ENCODE data around the gene DXO.
"Not testable (repeated sequence)": the region's sequence is repeated elsewhere in the genome, so short reads cannot be mapped to it uniquely, and the experiment has no call there.

Gene DXO

DNA sequence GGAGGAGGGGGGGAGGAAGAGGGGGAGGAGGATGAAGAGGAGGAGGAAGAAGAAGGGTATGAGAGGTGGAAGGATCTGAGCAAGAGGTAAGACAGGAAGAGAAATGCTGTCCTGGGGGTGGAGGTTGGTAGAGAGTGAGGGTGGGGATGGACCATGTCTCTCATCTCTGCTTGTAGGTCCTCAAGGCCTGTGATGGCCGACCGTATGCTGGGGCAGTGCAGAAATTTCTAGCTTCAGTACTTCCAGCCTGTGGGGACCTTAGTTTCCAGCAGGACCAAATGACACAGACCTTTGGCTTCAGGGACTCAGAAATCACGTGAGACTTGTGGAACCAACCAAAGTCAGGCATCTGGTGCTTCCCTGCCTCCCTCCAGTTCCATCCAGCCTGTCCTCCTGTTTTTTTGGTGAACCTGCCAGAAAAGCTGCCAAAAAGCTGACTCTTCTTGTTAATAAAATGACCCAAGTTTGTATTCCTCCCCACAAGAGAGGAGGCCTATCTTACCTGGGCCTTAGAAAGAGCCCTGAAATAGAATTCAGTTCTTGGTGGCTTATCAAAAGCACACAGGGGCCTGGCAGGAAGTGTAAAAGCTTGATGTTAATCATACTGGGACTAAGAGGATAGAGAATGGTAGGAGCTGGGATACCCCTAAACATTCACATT is 7.4 kb upstream of the DXO start:
- no peak for DNase-seq

GRCh38 chr6:31978831-31979230 is 6.9 kb upstream of the DXO start:
- no peak for DNase-seq

DNA sequence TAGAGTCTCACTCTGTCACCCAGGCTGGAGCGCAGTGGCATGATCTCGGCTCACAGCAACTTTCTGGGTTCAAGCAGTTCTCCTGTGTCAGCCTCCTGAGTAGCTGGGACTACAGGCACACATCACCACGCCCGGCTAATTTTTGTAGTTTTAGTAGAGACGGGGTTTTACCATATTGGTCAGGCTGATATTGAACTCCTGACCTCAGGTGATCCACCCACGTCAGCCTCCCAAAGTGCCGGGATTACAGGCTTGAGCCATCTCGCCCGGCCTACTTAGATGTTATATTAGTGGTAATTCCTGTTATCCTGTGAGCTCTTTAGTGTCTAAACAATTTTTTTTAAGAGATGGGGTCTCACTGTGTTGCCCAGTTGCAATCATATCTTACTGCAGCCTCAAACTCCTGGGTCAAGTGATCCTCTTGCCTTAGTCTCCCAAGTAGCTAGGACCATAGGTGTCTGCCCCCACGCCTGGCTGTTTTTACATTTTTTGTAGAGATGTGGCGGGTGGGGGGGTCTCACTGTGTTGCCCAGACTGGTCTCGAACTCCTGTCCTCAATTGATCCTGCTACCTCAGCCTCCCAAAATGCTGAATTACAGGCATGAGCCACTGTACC is 6.0 kb upstream of the DXO start:
- no peak for DNase-seq

- not testable (repeated sequence) for DNase-seq
Observed at GRCh38 chr6:31976065-31976464, 4.1 kb upstream of the DXO start.

GRCh38 chr6:31972709-31973350 is 892 bp upstream of the DXO start:
- no peak for DNase-seq

GRCh38 chr6:31971279-31971992 is 502 bp downstream of the DXO start:
- no peak for DNase-seq

- peak in 1 of 2 experiments; percentile 12 for DNase-seq
Observed at GRCh38 chr6:31970604-31971271, 1.2 kb downstream of the DXO start.

- DNase-seq, result no peak
Observed at GRCh38 chr6:31969712-31970603, 2.0 kb downstream of the DXO start.

DNA sequence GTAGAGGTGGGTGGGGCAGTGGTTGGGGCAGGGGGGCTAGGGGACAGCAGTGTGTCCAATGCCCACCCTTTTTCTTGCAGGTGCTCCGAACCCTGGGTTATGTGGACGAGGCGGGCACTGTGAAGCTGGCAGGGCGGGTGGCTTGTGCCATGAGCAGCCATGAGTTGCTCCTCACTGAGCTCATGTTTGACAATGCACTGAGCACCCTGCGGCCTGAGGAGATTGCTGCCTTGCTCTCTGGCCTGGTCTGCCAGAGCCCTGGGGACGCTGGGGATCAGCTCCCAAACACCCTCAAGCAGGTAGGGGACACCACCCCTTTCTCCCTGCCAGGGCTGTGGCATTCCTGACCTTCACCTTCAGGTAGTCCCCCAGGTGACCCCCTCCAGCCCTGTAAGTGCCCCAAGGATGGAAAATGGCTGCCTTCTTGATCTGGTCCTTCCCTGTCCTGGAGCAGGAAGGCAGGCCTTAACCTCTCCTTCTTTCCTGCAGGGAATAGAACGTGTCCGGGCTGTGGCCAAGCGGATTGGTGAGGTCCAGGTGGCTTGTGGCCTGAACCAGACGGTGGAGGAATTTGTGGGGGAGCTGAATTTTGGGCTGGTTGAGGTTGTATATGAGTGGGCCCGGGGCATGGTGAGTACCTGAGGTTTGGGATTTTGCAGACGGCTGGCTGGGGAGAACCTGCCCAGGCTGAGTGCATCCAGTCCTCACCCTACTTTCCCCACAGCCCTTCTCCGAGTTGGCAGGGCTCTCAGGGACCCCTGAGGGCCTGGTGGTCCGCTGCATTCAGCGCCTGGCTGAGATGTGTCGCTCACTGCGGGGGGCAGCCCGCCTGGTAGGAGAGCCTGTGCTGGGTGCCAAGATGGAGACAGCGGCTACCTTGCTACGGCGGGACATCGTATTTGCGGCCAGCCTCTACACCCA is 2.9 kb downstream of the DXO start:
- DNase-seq, result no peak

DNA sequence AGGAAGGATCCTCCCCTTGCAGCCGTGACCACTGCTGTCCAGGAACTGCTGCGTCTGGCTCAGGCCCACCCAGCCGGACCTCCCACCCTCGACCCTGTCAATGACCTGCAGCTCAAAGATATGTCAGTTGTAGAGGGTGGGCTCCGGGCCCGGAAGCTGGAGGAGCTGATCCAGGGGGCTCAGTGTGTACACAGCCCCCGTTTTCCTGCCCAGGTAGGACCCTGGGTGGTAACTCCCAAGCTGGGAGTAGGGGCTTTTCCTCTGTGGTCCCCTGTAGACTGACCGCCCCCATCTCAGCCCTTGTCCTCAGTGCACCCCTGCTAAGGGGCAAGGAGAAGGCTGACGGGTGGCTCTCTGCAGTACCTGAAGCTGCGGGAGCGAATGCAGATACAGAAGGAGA is 3.6 kb downstream of the DXO start:
- no peak for DNase-seq

- DNase-seq, result no peak
Observed at GRCh38 chr6:31967926-31968320, 4.0 kb downstream of the DXO start.

- DNase-seq, result no peak
Observed at GRCh38 chr6:31966997-31967925, 4.7 kb downstream of the DXO start.

GRCh38 chr6:31966506-31966905 is 5.4 kb downstream of the DXO start:
- no peak for DNase-seq

DNA sequence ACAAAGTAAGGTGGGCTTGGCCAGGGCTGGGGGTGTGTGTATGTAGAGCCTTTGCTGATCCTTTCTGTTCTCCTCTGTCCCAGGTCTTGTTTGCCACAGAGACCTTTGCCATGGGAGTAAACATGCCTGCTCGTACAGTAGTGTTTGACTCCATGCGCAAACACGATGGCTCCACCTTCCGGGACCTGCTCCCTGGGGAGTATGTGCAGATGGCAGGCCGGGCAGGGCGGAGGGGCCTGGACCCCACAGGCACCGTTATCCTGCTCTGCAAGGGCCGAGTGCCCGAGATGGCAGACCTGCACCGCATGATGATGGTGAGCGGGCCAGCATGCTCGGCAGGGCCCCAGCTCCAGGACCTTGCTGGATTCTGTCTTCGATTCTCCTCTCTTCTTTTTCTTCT is 6.2 kb downstream of the DXO start:
- no peak for DNase-seq

DNA sequence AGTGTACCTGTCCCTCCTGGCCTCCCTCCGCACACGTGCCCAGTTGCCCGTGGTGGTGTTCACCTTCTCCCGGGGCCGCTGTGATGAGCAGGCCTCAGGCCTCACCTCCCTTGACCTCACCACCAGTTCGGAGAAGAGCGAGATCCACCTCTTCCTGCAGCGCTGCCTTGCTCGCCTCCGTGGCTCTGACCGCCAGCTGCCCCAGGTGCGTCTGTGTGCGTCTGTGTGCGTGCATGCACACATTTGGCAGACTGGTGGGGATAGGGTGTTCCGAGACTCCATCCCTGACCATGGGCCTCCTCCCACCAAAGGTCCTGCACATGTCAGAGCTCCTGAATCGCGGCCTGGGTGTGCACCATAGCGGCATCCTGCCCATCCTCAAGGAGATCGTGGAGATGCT is 8.0 kb downstream of the DXO start:
- no peak for DNase-seq

DNA sequence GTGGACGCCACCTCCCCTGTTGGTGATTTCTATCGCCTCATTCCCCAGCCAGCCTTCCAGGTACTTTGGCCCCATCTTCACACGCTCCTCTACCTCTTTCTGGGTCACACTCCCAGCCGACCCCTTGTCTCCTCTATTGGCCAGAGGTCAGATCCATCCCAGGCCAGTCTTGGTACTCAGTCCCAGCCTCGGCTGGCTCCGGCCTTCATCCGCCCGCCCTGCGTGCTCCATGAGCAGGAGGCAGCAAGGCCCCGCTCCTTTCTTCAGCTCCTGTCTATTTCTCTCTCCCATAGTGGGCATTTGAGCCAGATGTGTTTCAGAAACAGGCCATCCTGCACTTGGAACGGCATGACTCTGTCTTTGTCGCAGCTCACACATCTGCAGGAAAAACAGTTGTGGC is 10.3 kb downstream of the DXO start:
- DNase-seq, result no peak

DNA sequence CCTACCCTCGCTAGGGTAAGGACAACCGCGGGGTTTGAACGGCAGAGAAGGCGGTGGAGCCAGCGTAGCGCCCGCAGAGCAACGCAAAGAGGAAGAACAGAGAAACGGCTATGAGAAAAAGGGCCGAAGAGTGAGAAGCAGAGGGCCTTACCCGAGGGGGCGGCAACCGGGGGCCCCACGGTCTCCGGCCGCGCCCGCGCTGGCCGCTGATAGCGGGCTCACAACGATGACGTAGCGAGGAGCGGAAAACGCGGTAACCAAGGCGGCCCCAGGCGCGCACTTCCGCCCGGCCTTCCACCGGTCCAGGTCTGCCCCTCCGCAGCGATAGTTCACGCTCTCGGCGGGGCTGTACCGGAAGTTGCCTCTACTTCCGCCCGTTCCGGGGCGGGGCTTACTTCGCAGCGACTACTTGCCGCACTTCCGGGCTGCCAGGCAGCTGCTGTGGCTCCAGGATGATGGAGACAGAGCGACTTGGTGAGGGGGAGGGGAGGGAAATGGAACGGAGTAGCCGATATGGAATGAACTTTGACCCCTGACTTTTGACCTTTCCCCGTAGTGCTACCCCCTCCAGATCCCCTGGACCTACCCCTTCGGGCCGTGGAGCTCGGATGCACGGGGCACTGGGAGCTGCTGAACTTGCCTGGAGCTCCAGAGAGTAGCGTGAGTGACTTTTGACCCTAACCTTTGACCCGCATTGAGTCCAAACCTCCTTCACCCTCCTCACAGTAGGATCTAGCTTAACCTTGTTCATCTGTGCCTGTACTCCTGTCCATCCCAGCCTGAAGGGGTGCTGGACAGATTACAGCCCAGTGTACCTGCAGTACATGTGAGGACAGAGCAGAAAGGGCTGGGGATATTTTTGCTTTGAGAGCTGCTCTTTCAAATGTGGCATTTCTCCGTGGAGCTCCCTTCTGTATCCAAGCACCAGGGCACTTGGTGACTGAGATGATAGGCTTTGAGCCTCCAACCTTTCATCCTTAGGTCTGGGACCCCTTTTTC is 12.9 kb downstream of the DXO start, which contains the start of the genes NELFE and SKIC2:
Gene NELFE (minus strand): TSS at position 231 of the 999 bp plus-strand sequence. CDS start 525 bp downstream, outside the sequence.
Gene SKIC2 (plus strand): TSS at position 435 of the 999 bp plus-strand sequence. CDS start 18 bp downstream, at position 453.
- DNase-seq, result peak; percentile 95 to 98

- no peak for DNase-seq
Observed at GRCh38 chr6:31958412-31958740, 13.6 kb downstream of the DXO start.
